ENCODE measurements around the gene MRPS6.

DNA sequence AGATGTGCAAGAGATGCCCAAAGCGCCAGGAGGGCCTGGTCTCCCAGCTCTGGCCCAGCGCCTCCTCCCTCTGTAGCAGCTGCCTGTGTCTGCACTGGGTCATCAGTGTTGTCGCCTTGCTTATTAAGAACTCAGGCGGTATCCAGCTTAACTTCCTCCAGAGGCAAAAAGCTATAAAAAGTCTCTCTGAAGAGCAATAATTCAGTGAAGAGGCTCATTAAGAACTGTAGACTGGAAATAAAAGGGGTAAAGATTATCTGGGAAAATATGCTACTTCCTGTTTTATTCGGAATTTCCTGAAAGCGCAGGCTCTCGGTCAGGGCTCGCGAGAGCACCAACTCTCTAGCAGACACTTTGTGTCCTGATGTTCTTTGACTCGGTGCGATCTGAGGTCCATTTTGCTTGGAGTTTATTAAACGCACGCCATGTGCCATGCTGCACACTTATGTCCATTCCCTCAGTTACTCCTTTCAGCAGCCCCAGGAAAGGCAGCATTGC, 70.4 kb downstream of the MRPS6 start:
- TF ChIP-seq, protein P1, sequence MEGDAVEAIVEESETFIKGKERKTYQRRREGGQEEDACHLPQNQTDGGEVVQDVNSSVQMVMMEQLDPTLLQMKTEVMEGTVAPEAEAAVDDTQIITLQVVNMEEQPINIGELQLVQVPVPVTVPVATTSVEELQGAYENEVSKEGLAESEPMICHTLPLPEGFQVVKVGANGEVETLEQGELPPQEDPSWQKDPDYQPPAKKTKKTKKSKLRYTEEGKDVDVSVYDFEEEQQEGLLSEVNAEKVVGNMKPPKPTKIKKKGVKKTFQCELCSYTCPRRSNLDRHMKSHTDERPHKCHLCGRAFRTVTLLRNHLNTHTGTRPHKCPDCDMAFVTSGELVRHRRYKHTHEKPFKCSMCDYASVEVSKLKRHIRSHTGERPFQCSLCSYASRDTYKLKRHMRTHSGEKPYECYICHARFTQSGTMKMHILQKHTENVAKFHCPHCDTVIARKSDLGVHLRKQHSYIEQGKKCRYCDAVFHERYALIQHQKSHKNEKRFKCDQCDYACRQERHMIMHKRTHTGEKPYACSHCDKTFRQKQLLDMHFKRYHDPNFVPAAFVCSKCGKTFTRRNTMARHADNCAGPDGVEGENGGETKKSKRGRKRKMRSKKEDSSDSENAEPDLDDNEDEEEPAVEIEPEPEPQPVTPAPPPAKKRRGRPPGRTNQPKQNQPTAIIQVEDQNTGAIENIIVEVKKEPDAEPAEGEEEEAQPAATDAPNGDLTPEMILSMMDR (IDR thresholded peaks at IDR 0.05), result no peak
- no peak for TF ChIP-seq POLR2AphosphoS5 (IDR thresholded peaks at IDR 0.05; ENCODE audit: low read depth, low read length)
